Nephron progenitor cell (in vitro differentiated cells): ENCODE results near the gene IL1R2.

Experiments
- DNase-seq: peaks from one replicate; pipeline ENCODE4 v3.0.0; 2021
- H3K27ac Mint-ChIP-seq: 2 replicates; pipeline ENCODE4 v1.8.0; 2021; ENCODE audit warnings: mild to moderate bottlenecking, moderate library complexity, mixed read lengths
- H3K27me3 Mint-ChIP-seq: 2 replicates; pipeline ENCODE4 v1.8.0; 2021; ENCODE audit warnings: mild to moderate bottlenecking, low read depth, mixed read lengths; ENCODE audit not compliant: poor library complexity
- H3K36me3 Mint-ChIP-seq: 2 replicates; pipeline ENCODE4 v1.8.0; 2021; ENCODE audit warnings: low read depth, mixed read lengths
- H3K4me1 Mint-ChIP-seq: 2 replicates; pipeline ENCODE4 v1.8.0; 2021; ENCODE audit warnings: mixed read lengths
- H3K4me3 Mint-ChIP-seq: 2 replicates; pipeline ENCODE4 v1.8.0; 2021; ENCODE audit warnings: mild to moderate bottlenecking, moderate library complexity, mixed read lengths
- H3K9me3 Mint-ChIP-seq: 2 replicates; pipeline ENCODE4 v1.8.0; 2021; ENCODE audit warnings: mild to moderate bottlenecking, moderate library complexity, mixed read lengths
- TF ChIP-seq, protein P1 (sequence below): fragments of 200-600 bp; sonication (generic); IDR thresholded peaks from 2 replicates; pipeline ENCODE4 v1.5.0; 2021; ENCODE audit warnings: antibody characterized with exemption

The IL1R2 gene

DNA sequence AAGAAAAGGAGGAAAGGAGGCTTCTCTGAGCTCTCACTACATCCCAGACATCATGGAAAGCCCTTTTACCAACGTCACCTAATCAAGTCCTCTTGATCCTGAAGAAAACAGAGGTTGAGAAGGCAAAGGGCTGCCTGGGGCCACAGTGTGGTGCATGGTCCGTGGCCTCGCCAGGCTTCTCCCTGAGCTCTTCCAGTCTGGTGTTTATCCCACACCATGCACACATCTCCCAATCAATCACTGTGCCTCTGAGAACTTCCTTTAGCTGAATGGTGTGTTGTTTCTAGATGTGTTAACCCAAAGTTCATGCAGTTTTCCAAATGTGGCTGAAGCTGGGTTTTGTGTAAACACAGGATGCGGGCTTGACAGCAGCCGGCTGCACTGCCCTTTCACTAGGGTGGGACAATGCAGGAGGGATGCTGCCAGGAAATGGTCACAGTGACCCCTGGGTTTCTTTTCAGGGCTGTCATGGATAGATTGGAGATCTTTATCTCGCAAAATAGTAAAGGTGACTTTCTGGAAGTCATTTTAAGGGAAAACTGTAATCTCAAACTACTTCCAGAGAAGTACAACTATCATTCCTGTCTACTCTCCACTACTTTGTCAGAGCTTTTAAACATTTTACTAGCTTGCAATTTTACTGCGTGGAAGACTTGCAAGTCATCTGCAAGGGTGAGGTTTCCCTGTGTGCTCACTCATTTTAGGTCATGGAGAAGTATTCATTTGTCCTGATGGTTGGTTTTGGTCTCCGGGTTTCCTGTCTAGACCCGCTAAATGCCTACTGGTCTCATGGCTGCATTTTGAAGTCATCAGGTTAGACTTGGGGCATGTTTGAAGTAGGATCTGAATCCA lies 54.6 kb downstream of the IL1R2 start:
- Mint-ChIP-seq H3K36me3 (no peaks in the 10 kb centered on the region), H3K4me3 (no peak overlapping the region), H3K4me1 (peaks cover 75% of the 10 kb centered on the region), H3K9me3 (peaks cover 4% of the 10 kb centered on the region), H3K27me3 (peaks cover 7% of the 10 kb centered on the region), H3K27ac (peak overlapping the region; percentile 90)
- TF ChIP-seq, protein P1, sequence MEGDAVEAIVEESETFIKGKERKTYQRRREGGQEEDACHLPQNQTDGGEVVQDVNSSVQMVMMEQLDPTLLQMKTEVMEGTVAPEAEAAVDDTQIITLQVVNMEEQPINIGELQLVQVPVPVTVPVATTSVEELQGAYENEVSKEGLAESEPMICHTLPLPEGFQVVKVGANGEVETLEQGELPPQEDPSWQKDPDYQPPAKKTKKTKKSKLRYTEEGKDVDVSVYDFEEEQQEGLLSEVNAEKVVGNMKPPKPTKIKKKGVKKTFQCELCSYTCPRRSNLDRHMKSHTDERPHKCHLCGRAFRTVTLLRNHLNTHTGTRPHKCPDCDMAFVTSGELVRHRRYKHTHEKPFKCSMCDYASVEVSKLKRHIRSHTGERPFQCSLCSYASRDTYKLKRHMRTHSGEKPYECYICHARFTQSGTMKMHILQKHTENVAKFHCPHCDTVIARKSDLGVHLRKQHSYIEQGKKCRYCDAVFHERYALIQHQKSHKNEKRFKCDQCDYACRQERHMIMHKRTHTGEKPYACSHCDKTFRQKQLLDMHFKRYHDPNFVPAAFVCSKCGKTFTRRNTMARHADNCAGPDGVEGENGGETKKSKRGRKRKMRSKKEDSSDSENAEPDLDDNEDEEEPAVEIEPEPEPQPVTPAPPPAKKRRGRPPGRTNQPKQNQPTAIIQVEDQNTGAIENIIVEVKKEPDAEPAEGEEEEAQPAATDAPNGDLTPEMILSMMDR: no peak
- no peak for DNase-seq

DNA sequence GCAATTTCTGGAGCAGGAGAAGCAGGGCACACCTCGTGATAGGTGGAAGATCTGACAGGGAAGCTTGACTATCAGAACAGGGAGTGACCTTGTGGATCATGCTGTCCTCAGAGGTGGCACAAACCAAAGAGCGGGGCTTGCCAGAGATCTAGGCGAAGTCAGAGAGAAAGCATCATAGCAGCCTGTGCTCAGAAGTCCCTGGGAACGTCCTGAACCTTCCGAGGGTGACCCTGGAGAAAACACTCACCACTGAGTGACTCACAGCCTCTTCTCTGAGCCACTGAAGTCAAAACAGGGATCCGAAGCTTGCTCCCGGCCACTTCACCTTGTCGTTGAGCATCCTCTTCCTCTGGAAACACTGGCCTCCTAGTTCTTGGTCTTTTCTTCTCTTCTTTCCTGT lies 56.7 kb downstream of the IL1R2 start:
- Mint-ChIP-seq H3K4me3 (no peak overlapping the region), H3K36me3 (no peaks in the 10 kb centered on the region), H3K27me3 (peaks cover 11% of the 10 kb centered on the region), H3K27ac (peak overlapping the region; percentile 89), H3K9me3 (peaks cover 4% of the 10 kb centered on the region), H3K4me1 (peaks cover 74% of the 10 kb centered on the region)
- TF ChIP-seq, protein P1: no peak
- no peak for DNase-seq

DNA sequence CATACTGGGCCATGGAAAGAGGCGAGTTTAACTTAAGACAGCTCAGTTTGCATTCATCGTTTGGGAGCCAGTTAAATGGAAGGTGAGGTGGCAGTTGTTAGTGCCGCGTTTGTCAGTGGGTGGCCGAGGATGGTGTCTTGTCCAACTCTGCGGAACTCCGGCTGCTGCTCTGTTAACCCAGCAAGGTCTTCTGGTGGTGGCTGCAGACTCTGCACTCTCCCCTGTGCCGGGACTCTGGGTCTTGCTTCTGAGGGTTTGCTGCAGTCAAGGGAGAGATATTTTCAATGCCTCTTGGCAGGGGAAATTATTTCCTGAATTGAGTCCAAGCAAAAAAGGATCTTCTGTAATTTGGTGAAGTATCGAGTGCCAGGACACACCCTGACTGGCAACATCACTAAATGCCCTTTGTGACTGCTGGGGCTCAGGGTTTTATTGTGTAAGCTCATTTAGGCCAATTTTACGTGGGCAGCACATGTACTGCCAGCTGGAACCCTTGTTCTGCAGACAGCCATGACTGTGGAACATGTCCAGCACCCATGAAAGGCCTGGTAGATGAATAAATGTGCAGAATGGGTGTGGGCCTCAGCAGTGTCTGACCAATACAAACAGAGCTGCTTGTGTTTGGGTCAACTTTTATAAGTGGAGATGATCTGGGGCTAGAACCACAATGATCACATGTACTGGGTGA lies 58.1 kb downstream of the IL1R2 start:
- Mint-ChIP-seq H3K27ac (peak overlapping the region; percentile 60), H3K36me3 (no peaks in the 10 kb centered on the region), H3K27me3 (peaks cover 14% of the 10 kb centered on the region), H3K4me1 (peaks cover 66% of the 10 kb centered on the region), H3K4me3 (peak overlapping the region; percentile 5), H3K9me3 (peaks cover 4% of the 10 kb centered on the region)
- DNase-seq: no peak
- TF ChIP-seq, protein P1: no peak

DNA sequence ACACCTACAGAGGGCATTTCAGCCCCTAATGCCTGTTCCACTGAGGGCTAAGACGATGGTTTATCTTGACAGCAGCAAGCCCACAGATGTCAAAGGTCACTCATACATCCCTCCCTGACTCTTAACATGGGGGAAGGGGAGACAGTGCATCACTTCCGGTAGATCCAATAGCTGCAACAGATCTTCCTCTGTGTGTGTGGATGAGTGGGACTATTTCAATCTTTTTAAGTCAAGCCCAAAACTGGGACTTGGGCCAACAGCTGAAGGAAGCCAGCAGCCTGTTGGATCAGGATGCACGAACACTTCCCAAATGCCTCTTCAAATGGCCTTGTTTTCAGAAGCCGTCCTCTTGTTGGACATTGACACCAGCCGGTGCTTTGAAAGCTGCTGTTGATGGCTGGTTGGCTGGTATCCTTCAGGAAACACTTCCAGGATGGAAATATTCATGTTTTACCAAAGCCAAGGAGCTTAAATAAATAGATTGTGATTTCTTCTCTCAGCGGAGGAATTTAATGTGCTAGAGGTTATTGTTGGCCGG lies 59.2 kb downstream of the IL1R2 start:
- H3K27ac Mint-ChIP-seq: no peak overlapping the region
- TF ChIP-seq, protein P1: no peak

DNA sequence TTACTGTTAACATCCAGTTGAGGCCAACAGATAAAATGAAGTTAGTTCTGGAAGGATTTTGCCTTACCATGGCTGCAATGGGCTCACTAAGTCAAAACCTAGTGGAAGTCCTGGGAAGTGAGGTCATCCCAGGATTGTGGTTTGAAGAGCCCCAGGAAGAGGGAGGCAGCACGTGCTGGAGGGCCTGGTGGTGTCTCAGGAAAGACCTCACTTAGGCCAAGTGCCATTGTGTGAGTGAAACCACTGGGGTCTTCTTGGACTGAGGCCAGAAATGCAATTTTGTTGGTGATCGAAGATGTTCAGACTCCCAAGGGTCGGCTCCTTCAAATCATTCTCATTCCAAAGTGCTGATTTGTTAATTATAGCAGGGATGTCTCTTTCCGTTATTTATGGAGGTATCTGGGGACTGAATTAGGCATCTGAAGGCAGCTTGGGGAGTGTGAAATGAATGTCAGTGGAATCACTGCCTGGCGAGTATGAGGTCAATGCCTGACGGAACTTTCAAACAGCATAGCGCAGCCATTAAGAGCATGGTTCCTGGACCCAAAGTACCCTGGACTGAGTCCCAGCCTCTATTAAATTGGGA lies 60.0 kb downstream of the IL1R2 start:
- Mint-ChIP-seq H3K27ac (no peak overlapping the region), H3K9me3 (peaks cover 4% of the 10 kb centered on the region), H3K4me3 (no peak overlapping the region), H3K36me3 (no peaks in the 10 kb centered on the region), H3K27me3 (peaks cover 11% of the 10 kb centered on the region), H3K4me1 (peaks cover 65% of the 10 kb centered on the region)
- no peak for DNase-seq
- TF ChIP-seq, protein P1: no peak

More for the DNA sequence above, 59.2 kb downstream of the IL1R2 start:
- peaks cover 67% of the 10 kb centered on the region for H3K4me1 Mint-ChIP-seq
- H3K9me3 Mint-ChIP-seq: peaks cover 4% of the 10 kb centered on the region
- no peak for DNase-seq
- H3K4me3 Mint-ChIP-seq: no peak overlapping the region
- no peaks in the 10 kb centered on the region for H3K36me3 Mint-ChIP-seq
- H3K27me3 Mint-ChIP-seq: peaks cover 11% of the 10 kb centered on the region
